Measurements from ENCODE around the gene RAB3A.

RAB3A gene, protein sequence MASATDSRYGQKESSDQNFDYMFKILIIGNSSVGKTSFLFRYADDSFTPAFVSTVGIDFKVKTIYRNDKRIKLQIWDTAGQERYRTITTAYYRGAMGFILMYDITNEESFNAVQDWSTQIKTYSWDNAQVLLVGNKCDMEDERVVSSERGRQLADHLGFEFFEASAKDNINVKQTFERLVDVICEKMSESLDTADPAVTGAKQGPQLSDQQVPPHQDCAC

GRCh38 chr19:18203863-18204393 lies at the start of gene RAB3A:
TSS of gene RAB3A (minus strand) at chr19:18204042. CDS start at chr19:18202740, 1,302 bp downstream.
- DNase-seq (peak; percentile 100), ATAC-seq (ENCODE audit: insufficient read depth, low read depth) (peak; percentile 91)
- peak within 1 kb of the TSS; percentile 84 for H2AFZ ChIP-seq (ENCODE audit: low read depth, low read length)
- no peaks in the 10 kb centered on the region for H3K9me3 ChIP-seq (ENCODE audit: insufficient read depth, low read length, severe bottlenecking)
- H3K4me3 ChIP-seq (ENCODE audit: low read depth in 1 of 2, low read length in 2 of 2), result peak within 1 kb of the TSS; percentile 26 to 80
- 0 out of 2 replicates have a peak, but pooled peaks cover 4% of the 10 kb centered on the region for H3K36me3 ChIP-seq (ENCODE audit: insufficient read depth, low read length)
- H3K79me2 ChIP-seq (ENCODE audit: insufficient read depth, low read length), result 0 out of 2 replicates have a peak, but pooled peaks cover 4% of the 10 kb centered on the region
- peak within 1 kb of the TSS; percentile 58 for H3K9ac ChIP-seq (ENCODE audit: low read depth, low read length)
- H3K4me2 ChIP-seq (ENCODE audit: insufficient read depth, low read length), result peak within 1 kb of the TSS; percentile 95
- peaks cover 29% of the 10 kb centered on the region for H3K4me1 ChIP-seq (ENCODE audit: insufficient read depth, low read length)
- no peaks in the 10 kb centered on the region for H3K27me3 ChIP-seq (ENCODE audit: insufficient read depth, low read length, poor library complexity)
- peak within 1 kb of the TSS; percentile 74 for H3K27ac ChIP-seq (ENCODE audit: low read length)
- TF ChIP-seq EZH2 (IDR thresholded peaks at IDR 0.05; ENCODE audit: borderline replicate concordance, low read depth, low read length, severe bottlenecking) (no peak), CTCF (IDR thresholded peaks at IDR 0.05; ENCODE audit: borderline replicate concordance, extremely low read depth, low read length, poor library complexity, severe bottlenecking) (peak; percentile 7)
- H4K20me1 ChIP-seq (ENCODE audit: insufficient read depth, low read length), result peaks cover 11% of the 10 kb centered on the region; the same call in 1 of the 2 replicates

DNA sequence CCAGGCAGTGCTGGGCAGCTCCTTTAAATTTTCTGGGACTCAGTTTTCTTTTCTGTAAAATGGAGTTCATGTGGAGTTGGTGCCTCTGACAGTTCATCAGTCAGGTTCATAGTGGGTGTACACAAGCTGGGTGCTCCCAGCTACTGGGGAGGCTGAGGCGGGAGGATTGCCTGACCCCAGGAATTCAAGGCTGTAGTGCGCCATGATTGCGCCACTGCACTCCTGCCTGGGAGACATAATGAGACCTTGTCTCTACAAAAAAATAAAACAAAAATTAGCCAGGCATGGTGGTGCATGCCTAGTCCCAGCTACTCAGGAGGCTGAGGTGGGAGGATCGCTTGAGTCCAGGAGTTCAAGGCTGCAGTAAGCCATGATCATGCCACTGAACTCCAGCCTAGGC lies 49.3 kb upstream of the RAB3A start:
- H3K4me1 ChIP-seq (ENCODE audit: insufficient read depth, low read length), result no peaks in the 10 kb centered on the region
- no peak overlapping the region for H3K27ac ChIP-seq (ENCODE audit: low read length)
- H2AFZ ChIP-seq (ENCODE audit: low read depth, low read length), result no peak overlapping the region
- no peaks in the 10 kb centered on the region for H3K79me2 ChIP-seq (ENCODE audit: insufficient read depth, low read length)
- no peak overlapping the region for H3K4me3 ChIP-seq (ENCODE audit: low read depth in 1 of 2, low read length in 2 of 2)
- no peaks in the 10 kb centered on the region for H4K20me1 ChIP-seq (ENCODE audit: insufficient read depth, low read length)
- H3K27me3 ChIP-seq (ENCODE audit: insufficient read depth, low read length, poor library complexity), result no peaks in the 10 kb centered on the region
- TF ChIP-seq EZH2 (IDR thresholded peaks at IDR 0.05; ENCODE audit: borderline replicate concordance, low read depth, low read length, severe bottlenecking) (no peak), CTCF (IDR thresholded peaks at IDR 0.05; ENCODE audit: borderline replicate concordance, extremely low read depth, low read length, poor library complexity, severe bottlenecking) (no peak)
- H3K36me3 ChIP-seq (ENCODE audit: insufficient read depth, low read length), result no peaks in the 10 kb centered on the region
- H3K4me2 ChIP-seq (ENCODE audit: insufficient read depth, low read length), result no peak overlapping the region
- ATAC-seq (ENCODE audit: insufficient read depth, low read depth) (no peak), DNase-seq (no peak)
- no peaks in the 10 kb centered on the region for H3K9me3 ChIP-seq (ENCODE audit: insufficient read depth, low read length, severe bottlenecking)
- no peak overlapping the region for H3K9ac ChIP-seq (ENCODE audit: low read depth, low read length)

DNA sequence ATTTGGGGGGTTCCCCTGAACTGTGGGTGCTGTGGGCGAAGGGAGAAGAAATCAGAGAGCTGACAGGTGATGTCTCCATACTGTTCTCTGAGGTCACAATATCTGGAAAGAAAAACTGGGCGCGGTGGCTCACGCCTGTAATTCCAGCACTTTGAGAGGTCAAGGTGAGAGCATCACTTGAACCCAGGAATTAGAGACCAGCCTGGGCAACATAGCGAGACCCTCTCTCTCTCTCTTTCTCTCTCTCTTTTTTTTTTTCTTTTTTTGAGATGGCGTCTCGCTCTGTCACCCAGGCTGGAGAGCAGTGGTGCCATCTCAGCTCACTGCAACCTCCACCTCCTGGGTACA lies 48.5 kb upstream of the RAB3A start:
- Histone ChIP-seq H3K9me3 (ENCODE audit: insufficient read depth, low read length, severe bottlenecking) (no peaks in the 10 kb centered on the region), H3K27me3 (ENCODE audit: insufficient read depth, low read length, poor library complexity) (no peaks in the 10 kb centered on the region), H3K27ac (ENCODE audit: low read length) (no peak overlapping the region), H3K36me3 (ENCODE audit: insufficient read depth, low read length) (no peaks in the 10 kb centered on the region), H2AFZ (ENCODE audit: low read depth, low read length) (no peak overlapping the region), H3K4me3 (ENCODE audit: low read depth in 1 of 2, low read length in 2 of 2) (no peak overlapping the region), H3K4me1 (ENCODE audit: insufficient read depth, low read length) (no peaks in the 10 kb centered on the region), H4K20me1 (ENCODE audit: insufficient read depth, low read length) (no peaks in the 10 kb centered on the region), H3K4me2 (ENCODE audit: insufficient read depth, low read length) (no peak overlapping the region), H3K79me2 (ENCODE audit: insufficient read depth, low read length) (no peaks in the 10 kb centered on the region), H3K9ac (ENCODE audit: low read depth, low read length) (no peak overlapping the region)
- ATAC-seq (ENCODE audit: insufficient read depth, low read depth) (no peak), DNase-seq (no peak)
- TF ChIP-seq EZH2 (IDR thresholded peaks at IDR 0.05; ENCODE audit: borderline replicate concordance, low read depth, low read length, severe bottlenecking), result no peak
- TF ChIP-seq CTCF (IDR thresholded peaks at IDR 0.05; ENCODE audit: borderline replicate concordance, extremely low read depth, low read length, poor library complexity, severe bottlenecking), result no peak
